Astrocyte of the spinal cord (primary cell): ENCODE results near the gene SPINDOC.

Source experiments
- DNase-seq: peaks from one replicate; pipeline ENCODE4 v3.0.0; 2011; ENCODE audit warnings: low read depth, low spot score
- H3K4me3 ChIP-seq: 2 replicates; pipeline ENCODE4 v1.5.1; 2011; ENCODE audit warnings: low read depth, mild to moderate bottlenecking, low read length, moderate library complexity
- in situ Hi-C: cut with HindIII; loops from 2 replicates; pipeline ENCODE4 v1.10.0; 2017; ENCODE audit warnings: low sequenced_read_pairs
- TF ChIP-seq, protein P1 (sequence below): IDR thresholded peaks from 2 replicates; pipeline ENCODE4 v1.5.1; 2012; ENCODE audit warnings: low read depth, mild to moderate bottlenecking, low read length, inconsistent platforms

The SPINDOC gene

DNA sequence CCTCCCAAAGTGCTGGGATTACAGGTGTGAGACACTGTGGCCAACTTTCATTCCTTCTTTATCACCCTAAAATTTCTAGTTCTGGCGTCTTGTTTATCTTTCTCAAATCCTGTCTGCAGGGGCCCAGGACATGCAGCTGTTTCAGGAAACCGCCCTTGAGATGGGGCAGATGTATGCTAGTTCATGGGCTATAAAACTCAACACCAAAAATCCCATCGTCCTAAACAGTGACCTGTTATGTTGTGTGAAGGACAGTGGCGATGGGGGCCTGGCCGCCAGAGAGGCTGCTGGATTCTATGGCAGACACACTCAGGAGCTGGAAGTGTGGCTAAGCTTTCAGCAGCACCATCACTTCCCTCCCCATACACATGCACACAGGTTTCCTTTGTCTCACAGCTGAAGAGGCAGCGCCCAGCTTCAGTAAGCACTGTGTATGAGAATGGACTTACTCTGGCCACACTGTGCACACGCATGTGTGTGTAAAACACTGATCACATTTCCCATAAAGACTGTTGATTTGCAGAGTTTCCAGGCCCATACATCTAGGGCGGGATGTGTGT is 62.3 kb downstream of the SPINDOC start:
- no peak for DNase-seq
- TF ChIP-seq, protein P1, sequence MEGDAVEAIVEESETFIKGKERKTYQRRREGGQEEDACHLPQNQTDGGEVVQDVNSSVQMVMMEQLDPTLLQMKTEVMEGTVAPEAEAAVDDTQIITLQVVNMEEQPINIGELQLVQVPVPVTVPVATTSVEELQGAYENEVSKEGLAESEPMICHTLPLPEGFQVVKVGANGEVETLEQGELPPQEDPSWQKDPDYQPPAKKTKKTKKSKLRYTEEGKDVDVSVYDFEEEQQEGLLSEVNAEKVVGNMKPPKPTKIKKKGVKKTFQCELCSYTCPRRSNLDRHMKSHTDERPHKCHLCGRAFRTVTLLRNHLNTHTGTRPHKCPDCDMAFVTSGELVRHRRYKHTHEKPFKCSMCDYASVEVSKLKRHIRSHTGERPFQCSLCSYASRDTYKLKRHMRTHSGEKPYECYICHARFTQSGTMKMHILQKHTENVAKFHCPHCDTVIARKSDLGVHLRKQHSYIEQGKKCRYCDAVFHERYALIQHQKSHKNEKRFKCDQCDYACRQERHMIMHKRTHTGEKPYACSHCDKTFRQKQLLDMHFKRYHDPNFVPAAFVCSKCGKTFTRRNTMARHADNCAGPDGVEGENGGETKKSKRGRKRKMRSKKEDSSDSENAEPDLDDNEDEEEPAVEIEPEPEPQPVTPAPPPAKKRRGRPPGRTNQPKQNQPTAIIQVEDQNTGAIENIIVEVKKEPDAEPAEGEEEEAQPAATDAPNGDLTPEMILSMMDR = no peak
- no peak overlapping the region for H3K4me3 ChIP-seq
- in situ Hi-C loops = no loop called here

GRCh38 chr11:63876616-63877015 is 63.4 kb downstream of the SPINDOC start:
- TF ChIP-seq, protein P1 = no peak
- in situ Hi-C loops = no loop called here
- DNase-seq = no peak
- H3K4me3 ChIP-seq = no peak overlapping the region
